ENCODE results near the gene DOCK3.
A peak's percentile ranks its signal among the peaks of the same experiment; 100 is the strongest.
"Not testable (repeated sequence)": the region's sequence is repeated elsewhere in the genome, so short reads cannot be mapped to it uniquely, and the experiment has no call there.

The DOCK3 gene

GRCh38 chr3:51123531-51123930 is 448.8 kb downstream of the DOCK3 start:
- DNase-seq: no peak

GRCh38 chr3:51131607-51132006 is 456.9 kb downstream of the DOCK3 start:
- not testable (repeated sequence) for DNase-seq

- no peak for DNase-seq
These were observed 463.0 kb downstream of the DOCK3 start for GRCh38 chr3:51137715-51138114.

- DNase-seq: no peak
These were observed 464.9 kb downstream of the DOCK3 start for GRCh38 chr3:51139616-51140015.

GRCh38 chr3:51141573-51141972 is 466.8 kb downstream of the DOCK3 start:
- DNase-seq: no peak

- DNase-seq: no peak
These were observed 471.3 kb downstream of the DOCK3 start for GRCh38 chr3:51145811-51146585.

- no peak for DNase-seq
These were observed 472.1 kb downstream of the DOCK3 start for GRCh38 chr3:51146781-51147180.

- no peak for DNase-seq
These were observed 481.4 kb downstream of the DOCK3 start for GRCh38 chr3:51156147-51156546.

- no peak for DNase-seq
These were observed 488.3 kb downstream of the DOCK3 start for GRCh38 chr3:51163051-51163450.

GRCh38 chr3:51173518-51174271 is 499.0 kb downstream of the DOCK3 start:
- DNase-seq: no peak

GRCh38 chr3:51176923-51177322 is 502.2 kb downstream of the DOCK3 start:
- DNase-seq: no peak

GRCh38 chr3:51186446-51186845 is 511.7 kb downstream of the DOCK3 start:
- not testable (repeated sequence) for DNase-seq

- no peak for DNase-seq
These were observed 515.5 kb downstream of the DOCK3 start for GRCh38 chr3:51190199-51190598.

GRCh38 chr3:51190827-51191226 is 516.1 kb downstream of the DOCK3 start:
- no peak for DNase-seq

- no peak for DNase-seq
These were observed 517.0 kb downstream of the DOCK3 start for GRCh38 chr3:51191768-51192167.

GRCh38 chr3:51198477-51198876 is 523.8 kb downstream of the DOCK3 start:
- no peak for DNase-seq

GRCh38 chr3:51199296-51199695 is 524.6 kb downstream of the DOCK3 start:
- DNase-seq: not testable (repeated sequence)

GRCh38 chr3:51216291-51216690 is 541.6 kb downstream of the DOCK3 start:
- DNase-seq: peak; percentile 34

- DNase-seq: no peak
These were observed 547.2 kb downstream of the DOCK3 start for GRCh38 chr3:51221959-51222358.

GRCh38 chr3:51224283-51224682 is 549.6 kb downstream of the DOCK3 start:
- no peak for DNase-seq

GRCh38 chr3:51224843-51225242 is 550.1 kb downstream of the DOCK3 start:
- no peak for DNase-seq

GRCh38 chr3:51242939-51243338 is 568.2 kb downstream of the DOCK3 start:
- no peak for DNase-seq

GRCh38 chr3:51243924-51244323 is 569.2 kb downstream of the DOCK3 start:
- DNase-seq: no peak

- DNase-seq: no peak
These were observed 571.1 kb downstream of the DOCK3 start for GRCh38 chr3:51245867-51246266.

Data from femur (tissue), 1 donor.